Stimulated activated naive CD8-positive, alpha-beta T cell treated with anti-CD3 and anti-CD28 coated beads, Interleukin-15, amount 100 ng/mL, for 72 hours (primary cell): ENCODE data around the gene LDLRAD4.

ENCODE experiments used
- ATAC-seq: fragments of 150-1000 bp; cut with Tn5 transposase; 2 replicates; pipeline ENCODE4 v1.10.0; 2021; ENCODE audit warnings: mild to moderate bottlenecking, moderate library complexity
- DNase-seq, 2 donors: peaks; one replicate each; pipeline ENCODE4 v3.0.0; 2021 to 2022
- H3K27ac Mint-ChIP-seq, 2 donors: one replicate each; pipeline ENCODE4 v1.8.0; 2022; ENCODE audit warnings: mild to moderate bottlenecking in 2 of 2, mixed read lengths in 2 of 2, moderate library complexity in 2 of 2
- H3K27me3 Mint-ChIP-seq: one replicate; pipeline ENCODE4 v1.8.0; 2022; ENCODE audit warnings: mixed read lengths
- H3K4me1 Mint-ChIP-seq: one replicate; pipeline ENCODE4 v1.8.0; 2022; ENCODE audit warnings: mild to moderate bottlenecking, mixed read lengths
- H3K4me3 Mint-ChIP-seq, 2 donors: one replicate each; pipeline ENCODE4 v1.8.0; 2022; ENCODE audit warnings: mild to moderate bottlenecking in 2 of 2, mixed read lengths in 2 of 2, moderate library complexity in 1 of 2
- H3K9me3 Mint-ChIP-seq, 2 donors: one replicate each; pipeline ENCODE4 v1.8.0; 2022; ENCODE audit warnings: mixed read lengths in 2 of 2

Gene LDLRAD4

GRCh38 chr18:13543144-13543543, 324.6 kb downstream of the LDLRAD4 start:
- H3K27ac Mint-ChIP-seq = no peak overlapping the region
- ATAC-seq = no peak
- DNase-seq = no peak
- H3K4me3 Mint-ChIP-seq = no peak overlapping the region
- H3K27me3 Mint-ChIP-seq = no peaks in the 10 kb centered on the region
- peaks cover 0 to 10% of the 10 kb centered on the region in 2 donors for H3K9me3 Mint-ChIP-seq
- H3K4me1 Mint-ChIP-seq = peaks cover 69% of the 10 kb centered on the region

- DNase-seq (no peak), ATAC-seq (no peak)
- no peaks in the 10 kb centered on the region for H3K27me3 Mint-ChIP-seq
- H3K4me3 Mint-ChIP-seq = no peak overlapping the region
- peaks cover 0 to 12% of the 10 kb centered on the region in 2 donors for H3K9me3 Mint-ChIP-seq
- peaks cover 62% of the 10 kb centered on the region for H3K4me1 Mint-ChIP-seq
- H3K27ac Mint-ChIP-seq = peak overlapping the region in 1 of 2 donors; percentile 55
Observed at GRCh38 chr18:13543811-13544732, 325.5 kb downstream of the LDLRAD4 start.

GRCh38 chr18:13544953-13545352, 326.4 kb downstream of the LDLRAD4 start:
- Mint-ChIP-seq H3K4me3 (no peak overlapping the region), H3K4me1 (peaks cover 58% of the 10 kb centered on the region), H3K27me3 (no peaks in the 10 kb centered on the region), H3K27ac (no peak overlapping the region), H3K9me3 (peaks cover 0 to 12% of the 10 kb centered on the region in 2 donors)
- ATAC-seq (no peak), DNase-seq (no peak)

- Mint-ChIP-seq H3K4me1 (peaks cover 53% of the 10 kb centered on the region), H3K4me3 (no peak overlapping the region)
Observed at GRCh38 chr18:13545514-13545913, 327.0 kb downstream of the LDLRAD4 start.

GRCh38 chr18:13545955-13546354, 327.4 kb downstream of the LDLRAD4 start:
- Mint-ChIP-seq H3K4me3 (no peak overlapping the region), H3K27me3 (no peaks in the 10 kb centered on the region), H3K4me1 (peaks cover 50% of the 10 kb centered on the region), H3K9me3 (peaks cover 0 to 12% of the 10 kb centered on the region in 2 donors), H3K27ac (no peak overlapping the region)
- DNase-seq (no peak), ATAC-seq (no peak)

More at GRCh38 chr18:13545514-13545913, 327.0 kb downstream of the LDLRAD4 start:
- no peak overlapping the region for H3K27ac Mint-ChIP-seq
- H3K9me3 Mint-ChIP-seq = peaks cover 0 to 12% of the 10 kb centered on the region in 2 donors
- no peak for ATAC-seq
- DNase-seq = no peak
- no peaks in the 10 kb centered on the region for H3K27me3 Mint-ChIP-seq

GRCh38 chr18:13546638-13547037, 328.1 kb downstream of the LDLRAD4 start:
- ATAC-seq = no peak
- peak overlapping the region in 1 of 2 donors; percentile 10 for H3K27ac Mint-ChIP-seq
- peaks cover 0 to 12% of the 10 kb centered on the region in 2 donors for H3K9me3 Mint-ChIP-seq

GRCh38 chr18:13547347-13547746, 328.8 kb downstream of the LDLRAD4 start:
- H3K27ac Mint-ChIP-seq = no peak overlapping the region
- ATAC-seq (no peak), DNase-seq (no peak)
- H3K9me3 Mint-ChIP-seq = peaks cover 0 to 12% of the 10 kb centered on the region in 2 donors
- no peak overlapping the region for H3K4me3 Mint-ChIP-seq
- peaks cover 44% of the 10 kb centered on the region for H3K4me1 Mint-ChIP-seq
- H3K27me3 Mint-ChIP-seq = no peaks in the 10 kb centered on the region

More at GRCh38 chr18:13546638-13547037, 328.1 kb downstream of the LDLRAD4 start:
- no peak for DNase-seq
- H3K4me1 Mint-ChIP-seq = peaks cover 50% of the 10 kb centered on the region
- no peak overlapping the region for H3K4me3 Mint-ChIP-seq
- no peaks in the 10 kb centered on the region for H3K27me3 Mint-ChIP-seq

- Mint-ChIP-seq H3K27ac (peak overlapping the region in 1 of 2 donors; percentile 45), H3K4me1 (peaks cover 35% of the 10 kb centered on the region), H3K9me3 (peaks cover 0 to 12% of the 10 kb centered on the region in 2 donors), H3K27me3 (no peaks in the 10 kb centered on the region), H3K4me3 (no peak overlapping the region)
- DNase-seq = no peak
- no peak for ATAC-seq
Observed at GRCh38 chr18:13548106-13548819, 329.7 kb downstream of the LDLRAD4 start.

GRCh38 chr18:13548966-13549879, 330.7 kb downstream of the LDLRAD4 start:
- Mint-ChIP-seq H3K4me1 (peaks cover 25% of the 10 kb centered on the region), H3K9me3 (peaks cover 0 to 12% of the 10 kb centered on the region in 2 donors), H3K4me3 (no peak overlapping the region), H3K27me3 (no peaks in the 10 kb centered on the region), H3K27ac (no peak overlapping the region)
- DNase-seq = no peak
- no peak for ATAC-seq

- ATAC-seq = no peak
- Mint-ChIP-seq H3K9me3 (peaks cover 0 to 12% of the 10 kb centered on the region in 2 donors), H3K27me3 (no peaks in the 10 kb centered on the region), H3K4me1 (peaks cover 27% of the 10 kb centered on the region), H3K4me3 (no peak overlapping the region), H3K27ac (no peak overlapping the region)
- DNase-seq = no peak
Observed at GRCh38 chr18:13549880-13550232, 331.3 kb downstream of the LDLRAD4 start.

- Mint-ChIP-seq H3K27ac (peak overlapping the region in 1 of 2 donors; percentile 29), H3K4me1 (peaks cover 31% of the 10 kb centered on the region), H3K4me3 (no peak overlapping the region), H3K9me3 (peaks cover 0 to 12% of the 10 kb centered on the region in 2 donors), H3K27me3 (no peaks in the 10 kb centered on the region)
- DNase-seq (no peak), ATAC-seq (no peak)
Observed at GRCh38 chr18:13550418-13551304, 332.1 kb downstream of the LDLRAD4 start.

GRCh38 chr18:13551305-13551603, 332.7 kb downstream of the LDLRAD4 start:
- Mint-ChIP-seq H3K9me3 (peaks cover 0 to 12% of the 10 kb centered on the region in 2 donors), H3K4me1 (peaks cover 28% of the 10 kb centered on the region), H3K4me3 (no peak overlapping the region), H3K27me3 (no peaks in the 10 kb centered on the region), H3K27ac (peak overlapping the region; percentile 1 to 81)
- DNase-seq = no peak
- no peak for ATAC-seq

GRCh38 chr18:13551841-13552733, 333.5 kb downstream of the LDLRAD4 start:
- no peaks in the 10 kb centered on the region for H3K27me3 Mint-ChIP-seq
- H3K4me1 Mint-ChIP-seq = peaks cover 28% of the 10 kb centered on the region
- H3K27ac Mint-ChIP-seq = no peak overlapping the region
- DNase-seq (no peak), ATAC-seq (no peak)
- H3K4me3 Mint-ChIP-seq = no peak overlapping the region
- peaks cover 0 to 12% of the 10 kb centered on the region in 2 donors for H3K9me3 Mint-ChIP-seq

- Mint-ChIP-seq H3K27me3 (no peaks in the 10 kb centered on the region), H3K4me1 (peaks cover 34% of the 10 kb centered on the region), H3K4me3 (no peak overlapping the region), H3K27ac (no peak overlapping the region), H3K9me3 (no peaks in the 10 kb centered on the region)
- ATAC-seq = no peak
- DNase-seq = no peak
Observed at GRCh38 chr18:13553449-13553848, 334.9 kb downstream of the LDLRAD4 start.
